Neutrophil (primary cell): ENCODE measurements around the gene ARHGEF37.
"Not testable (repeated sequence)": the region's sequence is repeated elsewhere in the genome, so short reads cannot be mapped to it uniquely, and the experiment has no call there.

ENCODE experiments used
- H3K27ac ChIP-seq: fragments of 200-600 bp; sonication (generic); 2 replicates; pipeline ENCODE4 v1.5.1; 2016; ENCODE audit warnings: mild to moderate bottlenecking, moderate library complexity
- H3K27me3 ChIP-seq: fragments of 200-600 bp; sonication (generic); 2 replicates; pipeline ENCODE4 v1.6.0; 2016; ENCODE audit warnings: mild to moderate bottlenecking
- H3K36me3 ChIP-seq: fragments of 200-600 bp; sonication (generic); 2 replicates; pipeline ENCODE4 v1.5.1; 2017
- H3K4me1 ChIP-seq, 2 experiments: fragments of 200-600 bp in 1 of 2; sonication (generic) in 1 of 2; 1 replicate in 1 of 2; 2 replicates in 1 of 2; pipeline versions ENCODE4 v1.5.1 to v1.6.1; 2013 to 2016; ENCODE audit warnings: low read depth in 1 of 2, low read length in 1 of 2, mild to moderate bottlenecking in 1 of 2, moderate library complexity in 1 of 2; ENCODE audit not compliant: control insufficient read depth in 1 of 2, insufficient read depth in 1 of 2
- H3K4me3 ChIP-seq, 2 experiments: fragments of 200-600 bp in 1 of 2; sonication (generic) in 1 of 2; 1 replicate in 1 of 2; 2 replicates in 1 of 2; pipeline ENCODE4 v1.5.1; 2013 to 2016; ENCODE audit warnings: low read depth in 1 of 2, low read length in 1 of 2, mild to moderate bottlenecking in 1 of 2, moderate library complexity in 1 of 2
- H3K9me3 ChIP-seq: fragments of 200-600 bp; sonication (generic); 2 replicates; pipeline ENCODE4 v1.5.1; 2016
- TF ChIP-seq, protein P1 (sequence below): fragments of 200-600 bp; sonication (generic); IDR thresholded peaks from 2 replicates; pipeline ENCODE4 v1.5.1; 2016; ENCODE audit warnings: antibody characterized with exemption

ARHGEF37 gene, protein sequence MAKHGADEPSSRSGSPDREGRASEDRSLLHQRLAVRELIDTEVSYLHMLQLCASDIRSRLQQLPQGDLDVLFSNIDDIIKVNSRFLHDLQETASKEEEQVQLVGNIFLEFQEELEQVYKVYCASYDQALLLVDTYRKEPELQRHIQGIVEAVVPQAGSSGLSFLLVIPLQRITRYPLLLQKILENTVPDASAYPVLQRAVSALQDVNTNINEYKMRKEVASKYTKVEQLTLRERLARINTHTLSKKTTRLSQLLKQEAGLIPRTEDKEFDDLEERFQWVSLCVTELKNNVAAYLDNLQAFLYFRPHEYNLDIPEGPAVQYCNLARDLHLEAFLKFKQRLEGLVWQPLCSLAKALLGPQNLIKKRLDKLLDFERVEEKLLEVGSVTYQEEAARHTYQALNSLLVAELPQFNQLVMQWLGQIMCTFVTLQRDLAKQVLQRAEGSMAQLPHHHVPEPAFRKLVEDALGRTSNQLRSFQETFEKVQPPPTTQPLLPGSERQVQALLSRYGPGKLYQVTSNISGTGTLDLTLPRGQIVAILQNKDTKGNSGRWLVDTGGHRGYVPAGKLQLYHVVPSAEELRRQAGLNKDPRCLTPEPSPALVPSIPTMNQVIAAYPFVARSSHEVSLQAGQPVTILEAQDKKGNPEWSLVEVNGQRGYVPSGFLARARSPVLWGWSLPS

DNA sequence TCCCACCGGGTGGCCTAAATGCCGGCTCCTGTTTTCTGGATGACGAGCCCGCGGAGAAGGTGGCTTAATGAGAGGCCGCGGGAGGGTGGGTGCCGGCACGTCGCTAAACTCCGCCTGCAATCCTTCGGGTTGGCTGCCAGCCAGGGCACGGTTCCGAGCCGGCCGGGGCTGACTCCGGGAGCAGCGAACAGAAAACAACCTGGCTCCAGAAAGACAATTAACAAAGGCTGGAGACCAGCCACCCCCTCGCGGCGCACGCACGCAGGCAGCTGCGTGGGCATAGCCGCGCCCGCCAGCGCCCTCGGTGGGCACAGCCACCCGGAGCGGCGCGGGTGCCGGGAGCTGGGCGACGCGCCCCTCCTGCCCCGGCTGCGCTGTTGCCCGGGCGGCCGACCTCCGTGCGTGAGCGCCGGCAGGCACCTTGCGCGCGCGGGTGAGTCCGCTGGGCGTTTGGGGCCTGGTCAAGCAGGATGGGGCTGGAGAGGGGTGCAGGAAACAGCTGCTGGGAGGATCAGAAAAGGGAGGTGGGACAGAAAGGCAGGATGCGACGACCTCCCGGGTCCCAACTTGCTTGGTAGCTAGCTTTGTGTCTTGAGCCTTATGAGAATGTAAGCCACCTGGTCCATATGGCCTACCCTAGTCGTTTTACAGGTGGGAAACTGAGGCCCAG, at the start of gene ARHGEF37:
Gene ARHGEF37, plus strand, starts transcription at position 307 of the 670 bp plus-strand sequence. CDS start 16,272 bp downstream, outside the sequence.
- H3K4me3 ChIP-seq, result no peak within 1 kb of the TSS
- H3K27me3 ChIP-seq, result peaks cover 50% of the 10 kb centered on the region
- no peaks in the 10 kb centered on the region for H3K9me3 ChIP-seq
- peaks cover 7 to 8% of the 10 kb centered on the region in 2 experiments for H3K4me1 ChIP-seq
- TF ChIP-seq, protein P1, sequence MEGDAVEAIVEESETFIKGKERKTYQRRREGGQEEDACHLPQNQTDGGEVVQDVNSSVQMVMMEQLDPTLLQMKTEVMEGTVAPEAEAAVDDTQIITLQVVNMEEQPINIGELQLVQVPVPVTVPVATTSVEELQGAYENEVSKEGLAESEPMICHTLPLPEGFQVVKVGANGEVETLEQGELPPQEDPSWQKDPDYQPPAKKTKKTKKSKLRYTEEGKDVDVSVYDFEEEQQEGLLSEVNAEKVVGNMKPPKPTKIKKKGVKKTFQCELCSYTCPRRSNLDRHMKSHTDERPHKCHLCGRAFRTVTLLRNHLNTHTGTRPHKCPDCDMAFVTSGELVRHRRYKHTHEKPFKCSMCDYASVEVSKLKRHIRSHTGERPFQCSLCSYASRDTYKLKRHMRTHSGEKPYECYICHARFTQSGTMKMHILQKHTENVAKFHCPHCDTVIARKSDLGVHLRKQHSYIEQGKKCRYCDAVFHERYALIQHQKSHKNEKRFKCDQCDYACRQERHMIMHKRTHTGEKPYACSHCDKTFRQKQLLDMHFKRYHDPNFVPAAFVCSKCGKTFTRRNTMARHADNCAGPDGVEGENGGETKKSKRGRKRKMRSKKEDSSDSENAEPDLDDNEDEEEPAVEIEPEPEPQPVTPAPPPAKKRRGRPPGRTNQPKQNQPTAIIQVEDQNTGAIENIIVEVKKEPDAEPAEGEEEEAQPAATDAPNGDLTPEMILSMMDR, result no peak
- H3K36me3 ChIP-seq, result no peaks in the 10 kb centered on the region
- no peak within 1 kb of the TSS for H3K27ac ChIP-seq

DNA sequence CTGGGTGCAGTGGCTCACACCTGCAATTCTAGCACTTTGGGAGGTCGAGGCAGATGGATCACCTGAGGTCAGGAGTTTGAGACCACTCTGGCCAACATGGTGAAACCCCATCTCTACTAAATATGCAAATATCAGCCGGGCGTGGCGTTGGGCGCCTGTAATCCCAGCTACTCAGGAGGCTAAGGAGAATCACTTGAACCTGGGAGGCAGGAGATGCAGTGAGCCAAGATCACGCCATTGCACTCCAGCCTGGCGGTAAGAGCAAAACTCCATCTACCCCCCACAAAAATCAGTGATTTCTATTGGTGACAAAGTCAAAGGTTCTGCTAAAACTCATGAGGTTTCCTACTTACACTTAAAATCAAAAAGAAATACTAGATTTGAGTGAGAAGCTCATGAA, 48.9 kb upstream of the ARHGEF37 start:
- no peaks in the 10 kb centered on the region for H3K9me3 ChIP-seq
- no peak overlapping the region for H3K27ac ChIP-seq
- TF ChIP-seq, protein P1, result no peak
- peaks cover 11% of the 10 kb centered on the region for H3K36me3 ChIP-seq
- peaks cover 3% of the 10 kb centered on the region in 2 experiments for H3K4me1 ChIP-seq
- no peaks in the 10 kb centered on the region for H3K27me3 ChIP-seq
- no peak overlapping the region for H3K4me3 ChIP-seq

DNA sequence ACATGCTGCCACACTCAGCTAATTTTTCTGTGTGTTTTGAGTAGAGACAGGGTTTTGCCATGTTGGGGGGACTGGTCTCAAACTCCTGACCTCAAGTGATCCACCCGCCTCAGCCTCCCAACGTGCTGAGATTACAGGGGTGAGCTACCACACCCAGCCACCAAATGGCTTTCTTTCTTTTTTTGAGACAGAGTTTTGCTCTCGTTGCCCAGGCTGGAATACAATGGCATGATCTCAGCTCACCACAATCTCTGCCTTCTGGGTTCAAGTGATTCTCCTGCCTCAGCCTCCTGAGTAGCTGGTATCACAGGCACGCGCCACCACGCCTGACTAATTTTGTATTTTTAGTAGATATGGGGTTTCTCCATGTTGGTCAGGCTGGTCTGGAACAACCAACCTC, 45.5 kb upstream of the ARHGEF37 start:
- Histone ChIP-seq H3K27ac (peak overlapping the region; percentile 23), H3K36me3 (peaks cover 19% of the 10 kb centered on the region)
- H3K4me3 ChIP-seq, H3K27me3 ChIP-seq, H3K9me3 ChIP-seq, H3K4me1 ChIP-seq: not testable (repeated sequence)

DNA sequence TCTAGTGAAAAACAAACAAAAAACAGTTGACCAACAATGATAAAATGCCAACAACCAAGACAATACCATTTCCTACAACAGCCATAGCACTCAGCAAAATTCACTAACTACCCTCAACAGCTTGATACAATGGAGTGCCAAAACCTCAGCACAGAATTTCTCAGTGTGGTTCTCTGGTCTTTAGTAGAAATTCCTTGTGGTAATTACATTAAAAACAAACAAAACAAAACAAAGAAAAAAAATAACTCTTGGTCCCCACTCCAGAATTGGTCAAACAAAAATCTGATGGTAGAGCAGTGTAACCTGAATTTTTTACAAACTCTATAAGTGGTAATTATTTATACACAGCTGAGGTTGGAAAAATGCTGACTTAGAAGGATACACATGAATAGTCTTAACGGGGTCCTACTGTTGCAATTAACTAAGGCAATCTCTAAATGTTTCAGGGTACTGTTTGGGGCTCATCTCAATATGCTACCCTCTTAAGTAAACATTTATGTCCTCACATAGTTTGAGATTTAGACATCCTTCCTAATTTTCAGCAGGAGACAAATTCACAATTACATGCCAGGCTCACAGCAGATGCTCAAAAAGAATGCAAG, 43.8 kb upstream of the ARHGEF37 start:
- Histone ChIP-seq H3K4me3 (no peak overlapping the region), H3K27me3 (no peaks in the 10 kb centered on the region), H3K36me3 (peaks cover 19% of the 10 kb centered on the region), H3K9me3 (no peaks in the 10 kb centered on the region), H3K4me1 (peaks cover 0 to 3% of the 10 kb centered on the region in 2 experiments), H3K27ac (no peak overlapping the region)
- TF ChIP-seq, protein P1, result no peak

DNA sequence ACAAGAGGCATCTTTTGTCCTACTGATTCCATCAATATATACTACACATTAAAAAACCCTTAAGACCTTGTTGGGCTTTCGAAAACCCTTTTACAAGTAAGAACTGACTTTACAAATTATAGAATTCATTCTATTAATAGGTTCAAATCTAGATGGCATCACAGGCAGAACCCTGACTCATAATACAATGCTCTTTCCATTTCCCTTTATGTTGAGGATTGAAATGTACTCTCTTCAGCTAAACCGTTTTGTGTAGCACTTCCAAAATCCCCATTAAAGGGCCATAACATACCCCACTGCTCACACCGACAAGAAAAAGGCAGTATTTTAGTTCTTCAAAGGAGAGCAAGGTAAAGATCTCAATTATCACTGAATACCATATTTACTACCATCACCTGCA, 41.2 kb upstream of the ARHGEF37 start:
- Histone ChIP-seq H3K4me3 (no peak overlapping the region), H3K36me3 (peaks cover 32% of the 10 kb centered on the region), H3K27ac (peak overlapping the region; percentile 18), H3K4me1 (peaks cover 0 to 3% of the 10 kb centered on the region in 2 experiments), H3K27me3 (no peaks in the 10 kb centered on the region), H3K9me3 (no peaks in the 10 kb centered on the region)
- TF ChIP-seq, protein P1, result no peak
